GM18498 (cell line): ENCODE measurements around the gene KRTAP16-1.
"Not testable (repeated sequence)": the region's sequence is repeated elsewhere in the genome, so short reads cannot be mapped to it uniquely, and the experiment has no call there.

Source experiments
- ATAC-seq: cut with Tn5 transposase; IDR thresholded peaks from one replicate; pipeline ENCODE4 v1.9.1; 2021; ENCODE audit warnings: mild to moderate bottlenecking, moderate library complexity; ENCODE audit not compliant: unreplicated experiment

KRTAP16-1 gene

GRCh38 chr17:41302981-41303380, 6.1 kb downstream of the KRTAP16-1 start:
- ATAC-seq = no peak

GRCh38 chr17:41301916-41302901, 6.9 kb downstream of the KRTAP16-1 start, which contains the start of gene KRTAP29-1:
Gene KRTAP29-1 (minus strand): TSS chr17:41302851. CDS start chr17:41302851, 0 bp downstream.
- ATAC-seq = no peak

DNA sequence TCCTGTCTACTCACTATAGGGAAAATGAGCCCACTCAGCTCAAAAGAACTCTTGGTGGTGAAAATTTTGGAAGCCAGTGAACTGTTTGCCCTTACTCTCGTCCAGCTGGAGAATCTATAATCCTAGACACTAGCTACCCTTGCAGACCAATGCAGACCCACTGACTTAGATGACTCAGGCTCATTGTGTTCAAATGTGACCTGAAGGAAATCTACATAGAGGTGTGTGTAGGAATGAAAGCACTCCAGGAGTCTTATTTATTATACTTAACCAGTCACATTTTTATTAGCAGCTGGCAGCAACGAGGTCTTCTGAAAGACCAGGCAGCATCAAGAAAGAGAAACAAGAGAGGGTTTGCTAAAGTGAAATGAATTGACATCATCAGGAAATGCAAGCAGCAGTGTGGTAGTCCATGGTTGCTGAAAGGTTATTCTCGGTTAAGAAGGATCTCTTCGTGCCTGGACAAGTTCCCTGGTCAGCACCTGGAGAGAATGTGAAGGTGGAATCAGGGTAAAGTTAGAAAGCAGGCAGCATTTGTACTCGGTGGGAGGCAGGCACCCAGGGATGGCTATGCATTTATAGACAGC, 7.8 kb downstream of the KRTAP16-1 start:
- ATAC-seq = no peak

DNA sequence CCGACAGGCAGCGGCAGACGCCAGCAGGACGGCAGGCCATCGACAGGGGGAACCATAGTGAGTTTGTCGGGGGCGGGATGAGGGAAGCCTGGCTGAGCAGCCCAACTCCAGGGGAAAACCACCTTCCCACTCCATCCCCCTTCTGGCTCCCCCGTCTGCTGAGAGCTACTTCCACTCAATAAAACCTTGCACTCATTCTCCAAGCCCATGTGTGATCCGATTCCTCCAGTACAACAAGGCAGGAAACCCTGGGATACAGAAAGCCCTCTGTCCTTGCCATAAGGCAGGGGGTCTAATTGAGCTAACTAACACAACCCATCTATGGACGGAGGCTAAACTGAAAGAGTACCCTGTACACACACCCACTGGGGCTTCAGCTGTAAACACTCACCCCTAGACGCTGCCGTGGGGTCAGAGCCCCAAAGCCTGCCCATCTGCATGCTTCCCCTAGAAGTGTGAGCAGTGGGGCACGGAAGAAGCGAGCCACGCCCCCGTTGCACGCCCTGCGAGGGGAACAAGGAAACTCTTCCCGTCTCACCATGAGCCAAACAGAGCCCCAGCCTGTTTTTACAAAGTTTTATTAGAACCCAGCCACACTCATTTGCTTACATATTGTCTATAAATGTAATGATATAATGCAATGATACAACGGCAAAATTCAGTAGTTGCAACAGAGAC, 10.5 kb downstream of the KRTAP16-1 start:
- no peak for ATAC-seq

DNA sequence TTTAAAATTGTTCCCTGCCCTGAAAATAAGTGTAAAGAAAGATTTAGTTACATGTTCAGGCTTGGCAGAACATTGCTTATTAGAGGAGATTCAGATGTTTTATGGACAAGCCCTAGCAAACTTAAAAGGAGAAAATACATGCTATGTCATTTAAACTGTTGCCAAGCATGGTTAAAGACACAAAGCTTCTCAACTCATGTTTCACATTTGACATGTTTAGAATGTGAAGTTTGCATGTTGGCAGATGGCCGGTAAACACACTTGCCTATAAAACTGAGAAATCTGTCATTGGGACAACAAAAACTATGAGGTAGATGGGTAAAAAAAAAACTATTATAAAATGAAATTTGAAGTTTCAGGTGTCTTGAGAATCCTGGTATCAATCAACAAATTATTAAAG, 12.3 kb downstream of the KRTAP16-1 start:
- ATAC-seq = no peak

GRCh38 chr17:41294016-41294415, 15.1 kb downstream of the KRTAP16-1 start:
- no peak for ATAC-seq

DNA sequence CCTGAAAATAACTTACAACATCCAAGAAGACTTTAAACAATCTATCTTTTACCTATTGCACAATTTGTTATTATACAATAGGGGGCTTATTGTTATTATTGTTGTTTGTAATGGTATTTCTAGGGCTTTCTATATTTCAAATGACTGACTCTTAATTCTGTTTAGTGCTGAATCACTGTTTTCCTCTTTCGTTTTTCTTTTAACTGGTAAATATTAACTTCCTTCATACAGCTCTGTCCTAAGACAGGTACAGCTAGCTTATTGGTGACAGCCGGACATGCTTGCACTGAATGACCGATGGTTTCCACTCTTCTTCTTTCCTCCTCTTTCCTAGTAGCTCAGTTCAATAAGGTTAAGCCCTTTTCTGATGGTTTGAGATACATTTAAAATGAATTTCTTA, 22.1 kb downstream of the KRTAP16-1 start:
- no peak for ATAC-seq

GRCh38 chr17:41284546-41284945, 24.6 kb downstream of the KRTAP16-1 start:
- no peak for ATAC-seq

DNA sequence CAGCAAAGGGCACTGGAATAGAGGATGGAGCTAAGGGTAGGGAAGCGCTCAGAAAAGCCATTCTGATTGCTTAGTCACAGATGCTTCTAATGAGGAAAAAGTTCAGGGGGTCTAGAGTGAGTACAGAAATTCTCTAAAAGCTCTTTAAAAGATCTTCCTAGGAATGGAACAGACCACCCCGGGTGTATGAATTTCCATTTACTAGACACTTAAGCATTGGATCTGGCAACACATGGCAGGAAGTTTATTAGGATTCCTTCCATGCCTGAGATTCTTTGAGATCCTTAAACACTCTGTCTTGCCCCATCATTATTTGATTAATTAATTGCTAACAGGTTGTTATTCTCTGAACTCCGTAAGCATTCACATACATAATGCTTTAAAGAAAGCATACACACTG, 25.1 kb downstream of the KRTAP16-1 start:
- no peak for ATAC-seq

DNA sequence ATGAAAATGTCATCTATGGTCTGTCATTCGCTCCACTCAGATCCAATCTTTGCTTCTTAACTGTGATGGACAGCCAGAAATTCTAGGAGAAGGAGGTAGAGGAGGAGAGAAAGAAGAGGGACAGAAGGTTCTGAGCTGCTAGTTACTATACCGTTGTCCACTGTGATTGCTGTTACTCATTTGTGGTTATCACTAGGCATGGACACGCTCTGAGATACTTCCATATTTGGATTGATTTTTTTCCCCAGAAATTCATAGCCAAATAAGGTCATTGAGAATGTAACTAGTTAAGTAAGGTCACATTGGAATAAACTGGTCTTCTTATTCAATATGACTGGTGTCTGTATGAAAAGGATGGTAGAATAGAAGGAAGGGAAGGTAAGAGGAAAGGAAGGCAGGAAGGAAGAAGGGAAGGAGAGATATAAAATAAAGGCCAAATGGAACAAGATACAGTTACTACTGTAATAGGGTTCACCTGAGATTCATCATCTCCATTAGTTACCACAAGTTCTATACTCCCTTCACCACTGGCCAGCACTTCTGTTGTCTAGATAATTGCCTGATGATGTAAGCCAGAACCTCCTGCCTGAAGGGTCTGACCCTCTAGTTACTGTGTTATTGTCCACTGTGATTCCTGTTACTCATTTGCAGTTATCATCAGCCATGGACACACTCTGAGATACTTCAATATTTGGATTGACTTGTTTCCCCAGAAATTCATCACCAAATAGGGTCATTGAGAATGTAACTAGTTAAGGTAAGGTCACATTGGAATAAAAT, 30.7 kb downstream of the KRTAP16-1 start:
- ATAC-seq = no peak

GRCh38 chr17:41275648-41276190, 33.4 kb downstream of the KRTAP16-1 start, which contains the start of gene KRTAP9-7:
Gene KRTAP9-7 (plus strand): TSS chr17:41275698. CDS start chr17:41275698, 0 bp downstream.
- not testable (repeated sequence) for ATAC-seq

DNA sequence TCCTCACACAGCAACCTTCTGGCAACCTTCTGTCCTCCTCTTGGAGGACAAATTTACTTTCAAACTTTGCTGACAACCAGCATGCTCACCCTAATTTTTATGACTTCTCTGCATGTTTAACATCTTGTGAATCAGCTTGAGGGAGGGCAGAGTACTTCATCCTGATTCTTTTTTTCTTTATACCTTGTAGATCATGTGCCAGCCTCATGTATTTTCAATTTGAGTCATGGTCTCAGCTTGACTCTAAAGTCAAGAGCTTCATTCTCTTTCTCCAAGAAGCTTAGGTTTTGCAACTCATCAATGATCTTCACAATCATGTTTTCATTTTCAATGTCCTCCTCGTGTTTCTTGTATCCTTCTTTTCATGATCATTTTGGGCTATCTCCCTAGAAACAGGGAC, 37.3 kb downstream of the KRTAP16-1 start:
- no peak for ATAC-seq

DNA sequence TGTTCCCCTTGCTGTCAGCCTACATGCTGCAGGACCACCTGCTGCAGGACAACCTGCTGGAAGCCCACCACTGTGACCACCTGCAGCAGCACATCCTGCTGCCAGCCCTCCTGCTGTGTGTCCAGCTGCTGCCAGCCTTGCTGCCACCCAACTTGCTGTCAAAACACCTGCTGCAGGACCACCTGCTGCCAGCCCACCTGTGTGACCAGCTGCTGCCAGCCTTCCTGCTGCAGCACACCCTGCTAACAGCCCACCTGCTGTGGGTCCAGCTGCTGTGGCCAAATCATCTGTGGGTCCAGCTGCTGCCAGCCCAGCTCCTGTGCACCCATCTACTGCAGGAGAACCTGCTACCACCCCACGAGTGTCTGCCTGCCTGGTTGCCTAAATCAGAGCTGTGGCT, 37.8 kb downstream of the KRTAP16-1 start:
- not testable (repeated sequence) for ATAC-seq

DNA sequence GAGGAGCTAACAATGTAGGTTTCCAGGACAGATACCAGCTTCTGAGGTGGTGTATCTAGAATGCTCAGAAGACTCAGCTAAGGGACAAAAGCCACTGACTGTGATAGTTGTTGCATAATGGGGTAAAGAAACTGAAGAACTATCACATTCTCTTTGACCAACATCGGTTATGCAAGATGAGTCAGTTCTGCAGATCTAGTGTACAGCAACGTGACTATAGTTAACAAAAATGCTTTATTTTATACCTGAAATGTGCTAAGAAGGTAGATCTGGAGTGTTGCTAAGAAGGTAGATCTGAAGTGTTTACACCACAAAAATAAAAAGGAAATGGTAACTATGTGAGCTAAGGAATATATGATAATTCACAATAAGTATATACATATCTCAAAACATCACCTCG, 41.4 kb downstream of the KRTAP16-1 start:
- no peak for ATAC-seq

- no peak for ATAC-seq
These were observed 44.0 kb downstream of the KRTAP16-1 start, which contains the start of gene KRTAP9-6 for GRCh38 chr17:41265078-41265477. Gene KRTAP9-6 (plus strand): TSS chr17:41265378. CDS start chr17:41265378, 0 bp downstream.

DNA sequence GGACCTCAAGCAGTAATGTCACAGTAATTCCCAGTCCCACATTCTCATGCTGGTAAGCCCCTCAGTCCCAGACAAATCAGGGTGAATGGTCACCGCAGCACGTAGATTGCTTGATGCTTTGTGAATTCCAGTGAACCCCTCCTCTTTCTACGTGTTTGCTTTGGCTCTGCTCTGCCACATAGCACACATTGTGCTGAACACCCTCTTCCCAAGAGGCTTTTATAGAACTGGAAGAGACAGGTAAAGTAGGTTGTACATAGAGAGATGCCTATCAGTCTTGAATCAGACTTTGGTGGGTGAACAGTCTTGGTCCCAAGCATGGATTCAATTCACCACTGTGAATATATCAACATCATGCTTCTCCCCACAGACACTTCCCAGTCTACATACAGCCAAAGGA, 44.5 kb downstream of the KRTAP16-1 start:
- ATAC-seq = no peak

DNA sequence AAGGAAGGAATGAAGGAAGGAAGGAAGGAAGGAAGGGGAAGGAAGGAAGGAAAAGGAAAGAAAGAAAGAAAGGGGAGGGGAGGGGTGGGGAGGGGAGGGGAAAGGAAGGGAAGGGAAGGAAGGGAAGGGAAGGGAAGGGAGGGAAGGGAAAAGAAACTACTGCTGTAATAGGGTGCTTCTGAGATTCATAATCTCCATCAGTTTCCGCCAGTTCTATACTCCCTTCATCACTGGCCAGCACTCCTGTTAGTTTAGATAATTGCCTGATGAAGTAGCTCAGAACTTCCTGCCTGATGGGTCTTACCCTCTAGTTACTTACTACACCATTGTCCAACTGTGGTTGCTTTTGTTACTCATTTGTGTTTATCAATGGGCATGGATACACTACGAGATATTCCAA, 45.9 kb downstream of the KRTAP16-1 start:
- no peak for ATAC-seq

DNA sequence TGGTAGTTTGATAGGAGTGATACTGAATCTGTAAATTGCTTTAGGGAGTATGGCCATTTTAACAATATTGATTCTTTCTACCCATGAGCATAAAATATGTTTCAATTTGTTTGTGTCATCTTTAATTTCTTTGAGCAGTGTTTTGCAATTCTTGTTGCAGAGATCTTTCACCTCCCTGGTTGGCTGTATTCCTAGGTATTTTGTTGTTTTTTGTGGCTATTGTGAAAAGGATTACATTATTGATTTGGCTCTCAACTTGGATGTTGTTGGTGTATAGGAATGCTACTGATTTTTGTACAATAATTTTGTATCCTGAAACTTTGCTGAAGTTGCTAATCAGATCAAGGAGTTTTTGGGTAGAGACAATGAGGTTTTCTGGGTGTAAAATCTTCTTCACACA, 50.7 kb downstream of the KRTAP16-1 start:
- no peak for ATAC-seq
